Measurements from ENCODE around the gene SSH3.

The SSH3 gene

DNA sequence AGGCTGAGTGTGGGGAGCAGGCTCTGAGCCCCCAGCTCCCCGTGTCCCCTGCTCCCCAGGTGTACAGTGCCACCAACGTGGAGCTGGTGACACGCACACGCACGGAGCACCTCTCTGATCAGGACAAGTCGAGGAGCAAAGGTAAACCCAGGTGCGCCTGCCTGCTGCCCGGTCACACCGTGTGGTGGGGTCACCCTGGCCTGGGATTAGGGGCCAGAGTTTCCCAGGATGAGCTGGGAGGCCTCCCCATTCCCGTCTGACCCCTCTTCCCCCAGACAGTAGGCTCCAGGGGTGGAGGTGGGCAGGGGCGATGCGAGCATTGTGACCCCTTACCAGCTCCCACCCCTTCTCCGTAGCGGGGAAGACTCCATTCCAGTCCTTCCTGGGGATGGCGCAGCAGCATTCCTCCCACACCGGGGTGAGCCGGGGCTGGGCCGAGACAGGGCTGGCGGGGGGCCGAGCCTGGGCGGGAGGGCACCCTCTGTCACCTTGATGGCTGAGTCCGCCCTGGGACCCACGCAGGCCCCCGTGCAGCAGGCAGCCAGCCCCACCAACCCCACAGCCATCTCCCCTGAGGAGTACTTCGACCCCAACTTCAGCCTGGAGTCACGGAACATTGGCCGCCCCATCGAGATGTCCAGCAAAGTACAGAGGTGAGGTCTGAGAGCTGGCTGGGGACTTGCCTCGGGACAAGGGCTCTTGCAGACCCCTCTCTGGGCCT is 3.7 kb upstream of the SSH3 start:
- DNase-seq = no peak

GRCh38 chr11:67300256-67300755 is 3.0 kb upstream of the SSH3 start:
- DNase-seq = no peak

GRCh38 chr11:67300756-67301312 is 2.5 kb upstream of the SSH3 start:
- no peak for DNase-seq

- no peak for DNase-seq
Measured at GRCh38 chr11:67301313-67301921, 1.9 kb upstream of the SSH3 start.

- no peak for DNase-seq
Measured at GRCh38 chr11:67301951-67302516, 1.3 kb upstream of the SSH3 start.

DNA sequence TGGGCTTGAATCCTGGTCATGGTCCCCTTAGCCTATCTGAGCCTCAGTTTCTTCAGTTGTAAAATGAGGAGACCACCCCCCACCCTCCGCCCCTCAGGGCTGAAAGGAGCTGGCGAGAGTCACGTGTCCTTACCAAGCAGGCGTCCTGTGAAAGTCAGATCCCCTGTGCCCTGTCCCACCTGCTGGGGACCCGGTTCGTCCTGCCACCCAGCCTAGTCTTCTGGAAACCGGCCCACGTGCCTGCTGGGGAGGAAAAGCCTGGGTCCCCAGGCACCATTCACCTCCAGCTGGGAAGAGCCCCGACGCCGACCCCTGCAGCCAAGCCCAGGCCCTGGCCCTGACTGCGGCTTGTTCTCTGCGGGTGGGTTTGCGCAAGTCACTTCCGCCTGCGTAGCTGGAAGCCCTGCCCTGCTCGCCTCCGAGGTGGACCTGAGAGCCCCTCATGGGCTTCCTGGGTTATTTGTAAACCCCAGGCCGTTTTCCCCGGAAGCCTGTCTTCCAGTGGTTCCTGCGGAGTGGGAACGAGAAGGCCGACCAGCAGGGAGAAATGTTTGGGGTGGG is 679 bp upstream of the SSH3 start:
- DNase-seq = no peak

- no peak for DNase-seq
Measured at GRCh38 chr11:67303835-67304411, 593 bp downstream of the SSH3 start.

DNA sequence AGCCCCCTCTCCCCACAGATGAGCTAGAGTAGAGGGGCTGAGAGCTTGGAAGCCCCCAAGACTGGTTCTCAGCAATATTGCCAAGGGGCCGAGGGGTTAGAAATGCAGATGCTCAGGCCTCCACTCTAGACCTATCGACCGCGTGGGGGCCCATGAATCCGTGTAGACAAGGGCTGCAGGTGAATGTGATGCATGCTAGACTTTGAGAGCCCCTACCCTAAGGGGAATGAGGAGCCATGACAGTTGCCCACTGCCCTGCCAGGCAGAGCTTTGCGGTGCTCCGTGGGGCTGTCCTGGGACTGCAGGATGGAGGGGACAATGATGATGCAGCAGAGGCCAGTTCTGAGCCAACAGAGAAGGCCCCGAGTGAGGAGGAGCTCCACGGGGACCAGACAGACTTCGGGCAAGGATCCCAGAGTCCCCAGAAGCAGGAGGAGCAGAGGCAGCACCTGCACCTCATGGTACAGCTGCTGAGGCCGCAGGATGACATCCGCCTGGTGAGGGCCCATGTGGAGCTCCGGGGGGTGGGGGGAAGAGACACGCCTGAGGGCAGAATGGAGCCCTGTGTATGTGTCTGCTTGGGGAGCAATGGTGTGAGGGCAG is 1.3 kb downstream of the SSH3 start:
- no peak for DNase-seq

GRCh38 chr11:67306769-67307544 is 3.6 kb downstream of the SSH3 start:
- DNase-seq = no peak

GRCh38 chr11:67307545-67308001 is 4.2 kb downstream of the SSH3 start:
- no peak for DNase-seq

GRCh38 chr11:67308031-67308866 is 4.9 kb downstream of the SSH3 start:
- DNase-seq = no peak

GRCh38 chr11:67309166-67309565 is 5.8 kb downstream of the SSH3 start:
- no peak for DNase-seq

- no peak for DNase-seq
Measured at GRCh38 chr11:67309661-67310061, 6.3 kb downstream of the SSH3 start.

DNA sequence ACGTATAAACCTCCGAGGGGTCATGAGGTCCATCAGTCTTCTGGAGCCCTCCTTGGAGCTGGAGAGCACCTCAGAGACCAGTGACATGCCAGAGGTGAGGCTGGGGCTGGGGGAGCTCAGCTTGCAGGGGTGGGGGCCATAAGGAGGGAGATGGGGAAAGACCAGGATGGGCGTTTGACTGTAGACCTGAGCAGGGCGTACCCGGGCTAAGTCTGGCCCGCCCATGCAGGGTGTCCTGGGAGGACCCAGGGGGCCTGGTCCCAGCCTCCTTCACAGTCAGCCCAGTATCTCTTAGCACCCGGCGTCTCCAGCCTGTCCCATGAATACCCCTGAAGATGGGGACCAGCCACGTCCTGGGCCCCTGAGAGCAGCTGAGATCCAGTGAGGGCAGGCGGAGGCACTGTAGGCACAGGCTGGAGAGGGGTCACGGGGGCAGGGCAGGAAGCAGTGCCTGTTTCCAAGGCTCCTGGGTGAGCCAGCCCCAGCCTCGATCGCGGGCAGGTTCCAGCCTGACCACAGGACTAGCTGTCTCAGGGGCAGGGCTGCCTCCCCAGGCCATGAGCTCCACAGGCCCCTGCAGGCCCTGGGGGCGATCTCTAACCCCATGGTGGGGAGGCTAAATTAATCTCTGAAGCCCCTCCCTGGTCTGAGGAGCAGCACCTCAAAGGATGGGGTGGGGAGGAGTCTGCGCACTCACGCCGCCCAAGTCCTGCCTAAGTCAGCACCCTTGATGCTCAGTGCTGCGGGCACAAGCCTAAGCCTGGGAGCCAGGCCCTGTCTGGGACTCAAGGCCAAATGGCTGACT is 7.1 kb downstream of the SSH3 start:
- no peak for DNase-seq

DNA sequence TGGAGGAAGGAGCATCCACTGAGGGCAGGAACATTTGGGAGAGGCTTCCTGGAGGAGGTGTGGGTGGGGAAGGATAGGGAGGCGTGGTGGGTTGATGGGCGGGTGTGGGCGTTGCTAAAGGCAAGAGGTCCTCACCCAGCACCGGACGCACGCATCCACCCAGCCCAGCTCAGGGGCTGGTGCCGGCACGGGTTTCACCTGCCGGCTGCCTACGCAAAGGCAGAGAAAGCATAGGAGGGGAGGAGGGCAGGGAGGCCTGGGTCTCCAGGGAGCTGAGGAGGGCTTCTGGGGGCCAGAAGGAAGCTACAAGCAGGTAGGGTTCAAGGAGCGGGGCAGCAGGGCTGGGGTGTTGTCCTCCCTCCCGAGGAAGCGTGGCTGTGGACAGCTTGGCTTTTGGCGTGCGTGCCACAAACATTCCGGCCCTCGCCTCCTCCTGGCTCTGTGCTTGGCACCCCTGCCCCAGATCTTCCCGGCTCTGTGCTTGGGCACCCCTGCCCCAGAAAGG is 7.8 kb downstream of the SSH3 start:
- DNase-seq = no peak

GRCh38 chr11:67311556-67312082 is 8.3 kb downstream of the SSH3 start:
- DNase-seq = no peak

GRCh38 chr11:67312187-67313021 is 9.1 kb downstream of the SSH3 start:
- no peak for DNase-seq

- DNase-seq = no peak
Measured at GRCh38 chr11:67313125-67313890, 10.0 kb downstream of the SSH3 start.

Measured in NCI-H2081 treated with DMSO at 0.1 percent for 48 hours (cell line).